Retinal pigment epithelial cell (primary cell): Measurements from ENCODE around the gene HIVEP1.

Source experiments
- DNase-seq: peaks from one replicate; pipeline ENCODE4 v3.0.0-alpha.2; 2010; ENCODE audit warnings: low read depth
- H3K4me3 ChIP-seq: 2 replicates; pipeline ENCODE4 v1.5.1; 2011; ENCODE audit warnings: mild to moderate bottlenecking, low read length, control low read depth, moderate library complexity
- CTCF ChIP-seq: conservative IDR thresholded peaks from 2 replicates; pipeline ENCODE4 v1.5.1; 2011; ENCODE audit warnings: low read depth, low read length, control low read depth, inconsistent platforms

The HIVEP1 gene

DNA sequence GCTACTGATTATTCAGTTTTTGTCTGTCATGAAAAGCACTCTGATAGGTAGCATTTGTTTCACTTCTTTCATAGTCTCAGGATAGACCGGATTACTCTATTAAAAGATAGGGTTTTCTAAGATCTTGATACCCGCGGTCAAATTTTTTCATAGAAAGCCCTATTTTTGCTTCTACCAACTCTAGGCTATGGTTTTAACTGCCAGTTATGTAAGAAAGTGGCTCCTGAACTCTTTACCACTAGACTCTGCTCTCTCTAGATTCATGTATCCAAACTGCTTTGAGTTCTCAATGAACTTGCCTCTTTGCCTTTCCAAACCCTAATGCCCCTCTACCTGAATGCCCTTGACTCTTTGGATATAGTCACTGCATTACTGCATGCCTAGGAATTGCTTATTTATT, 70.3 kb downstream of the HIVEP1 start:
- no peak for TF ChIP-seq CTCF
- no peak overlapping the region for H3K4me3 ChIP-seq
- DNase-seq: no peak

GRCh38 chr6:12083302-12083701, 71.2 kb downstream of the HIVEP1 start:
- no peak for TF ChIP-seq CTCF
- no peak for DNase-seq
- no peak overlapping the region for H3K4me3 ChIP-seq

GRCh38 chr6:12083763-12084162, 71.7 kb downstream of the HIVEP1 start:
- no peak for DNase-seq
- no peak overlapping the region for H3K4me3 ChIP-seq
- no peak for TF ChIP-seq CTCF

DNA sequence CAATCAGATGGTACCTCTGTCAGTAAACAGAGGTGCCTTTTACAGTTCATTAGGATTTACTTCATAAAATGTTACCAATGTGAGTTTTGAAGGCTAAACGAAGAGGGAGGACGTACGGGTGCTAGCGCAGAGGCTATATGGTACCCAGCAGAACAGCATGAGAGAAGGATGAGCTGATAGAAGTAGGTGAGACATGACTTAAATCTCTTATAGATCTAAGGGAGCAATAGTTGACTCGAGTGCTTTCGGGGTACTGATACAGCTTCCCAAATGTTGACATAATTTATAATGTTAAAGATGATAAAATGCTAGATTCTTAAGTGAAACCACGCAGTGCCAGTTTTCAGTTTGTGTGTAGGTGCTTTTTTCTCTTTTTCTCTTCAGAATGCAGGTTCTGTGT, 72.6 kb downstream of the HIVEP1 start:
- H3K4me3 ChIP-seq: no peak overlapping the region
- no peak for DNase-seq
- no peak for TF ChIP-seq CTCF

DNA sequence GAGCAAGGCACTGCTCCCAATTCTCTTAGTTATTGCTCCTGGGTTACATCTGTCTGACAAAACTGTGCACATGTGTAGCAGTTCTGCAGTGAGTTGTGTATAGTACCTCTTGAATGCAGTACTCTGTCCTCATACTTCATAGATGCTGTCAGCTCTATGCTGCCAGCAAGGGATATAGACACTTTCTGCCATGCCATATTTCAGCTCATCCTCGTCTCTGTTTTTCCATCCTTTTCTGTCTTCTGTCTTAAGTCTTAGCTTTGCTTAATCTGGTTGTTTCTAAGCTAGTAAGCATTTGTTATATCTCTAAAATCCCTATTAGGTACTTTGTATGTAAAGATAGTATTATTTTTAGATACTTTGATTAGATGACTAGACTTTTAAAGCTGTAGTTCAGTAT, 76.4 kb downstream of the HIVEP1 start:
- no peak for DNase-seq
- no peak for TF ChIP-seq CTCF
- H3K4me3 ChIP-seq: no peak overlapping the region

- no peak for TF ChIP-seq CTCF
- DNase-seq: no peak
- H3K4me3 ChIP-seq: no peak overlapping the region
Measured at GRCh38 chr6:12090714-12091113, 78.6 kb downstream of the HIVEP1 start.

DNA sequence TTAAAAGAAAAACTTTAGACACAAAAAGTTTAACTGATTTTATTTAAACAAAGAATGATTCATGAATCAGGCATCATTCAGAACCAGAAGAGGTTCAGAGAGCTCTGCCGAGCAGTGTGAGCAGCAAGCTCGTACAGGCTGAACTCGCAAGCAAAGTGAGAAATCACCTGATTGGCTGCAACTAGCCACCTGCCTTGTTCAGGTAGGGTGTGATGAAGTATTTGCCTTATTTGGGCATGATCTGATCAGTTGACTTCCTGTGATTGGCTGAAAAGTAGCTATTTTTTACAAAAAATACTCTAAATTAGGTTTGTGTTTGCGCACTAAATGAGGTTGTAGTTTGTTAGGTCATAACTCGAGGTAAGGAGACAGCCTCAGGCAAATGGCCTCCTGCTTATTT, 80.7 kb downstream of the HIVEP1 start:
- no peak overlapping the region for H3K4me3 ChIP-seq
- TF ChIP-seq CTCF: no peak
- no peak for DNase-seq
